Stimulated activated CD8-positive, alpha-beta memory T cell treated with anti-CD3 and anti-CD28 coated beads, Interleukin-4, amount 100 ng/mL, for 1 hour (primary cell): ENCODE measurements around the gene RASSF1.
A peak's percentile ranks its signal among the peaks of the same experiment; 100 is the strongest.

Experiments used
- DNase-seq, 2 donors: peaks; one replicate each; pipeline ENCODE4 v3.0.0-alpha.2; 2020; ENCODE audit warnings: low read depth in 2 of 2, low spot score in 1 of 2

Gene RASSF1

DNA sequence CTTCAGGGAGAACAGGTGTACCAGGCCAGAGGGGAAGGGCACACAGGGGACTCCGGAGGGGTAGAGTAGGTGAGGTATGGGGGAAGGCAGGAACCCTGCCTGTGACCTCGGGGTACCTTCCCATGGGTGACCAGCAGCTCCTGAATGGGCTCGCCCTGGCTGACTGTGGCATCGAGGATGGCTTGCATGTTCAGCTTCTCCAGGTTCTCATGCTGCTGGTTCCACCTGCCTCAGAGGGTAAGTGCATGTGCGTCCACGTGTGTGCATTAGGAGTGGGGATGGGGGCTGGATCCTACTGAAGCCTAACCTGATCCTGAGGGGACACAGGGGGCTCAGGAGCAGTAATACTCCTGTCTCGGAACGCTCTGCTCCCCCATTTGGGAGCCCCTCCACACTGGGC lies 4.4 kb upstream of the RASSF1 start:
- no peak for DNase-seq

DNA sequence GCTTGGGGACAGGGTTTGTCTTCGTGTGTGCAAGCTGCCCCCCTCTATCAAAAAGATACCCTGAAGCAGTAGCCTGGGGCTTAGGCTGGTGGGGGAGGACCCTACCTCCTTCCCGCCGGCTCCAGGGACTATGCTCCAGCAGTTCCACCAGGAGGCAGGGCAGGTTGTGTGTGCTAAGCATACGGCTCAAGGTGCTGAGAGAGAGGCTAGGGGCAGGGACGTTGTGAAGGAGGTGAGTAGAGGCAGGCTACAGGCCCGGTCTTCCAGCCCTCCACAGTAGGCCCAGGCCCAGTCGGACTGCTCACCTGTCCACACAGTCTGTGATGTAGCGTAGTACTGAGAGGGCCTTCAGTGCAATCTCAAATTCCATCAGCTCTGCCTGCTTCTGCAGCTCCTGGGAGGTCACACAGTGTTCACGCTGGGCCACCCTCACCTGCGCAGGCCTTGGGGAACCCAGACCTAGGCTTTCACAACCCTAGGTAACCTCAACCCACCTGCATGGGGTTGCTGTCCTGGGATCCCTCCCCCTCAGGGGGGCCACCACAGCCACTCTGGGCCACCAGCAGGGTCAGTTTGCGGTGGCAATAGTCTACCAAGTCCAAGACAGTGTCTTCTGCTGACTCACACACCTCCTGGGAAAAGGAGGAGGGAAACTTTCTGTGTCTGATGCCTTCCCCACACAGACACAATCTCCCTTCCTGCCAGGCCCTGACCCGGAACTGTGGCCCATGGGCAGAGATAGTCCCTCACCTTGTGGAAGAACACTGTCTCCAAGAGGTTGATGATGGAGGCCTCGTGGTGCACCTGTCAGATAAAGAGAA lies 2.4 kb upstream of the RASSF1 start:
- DNase-seq = no peak

DNA sequence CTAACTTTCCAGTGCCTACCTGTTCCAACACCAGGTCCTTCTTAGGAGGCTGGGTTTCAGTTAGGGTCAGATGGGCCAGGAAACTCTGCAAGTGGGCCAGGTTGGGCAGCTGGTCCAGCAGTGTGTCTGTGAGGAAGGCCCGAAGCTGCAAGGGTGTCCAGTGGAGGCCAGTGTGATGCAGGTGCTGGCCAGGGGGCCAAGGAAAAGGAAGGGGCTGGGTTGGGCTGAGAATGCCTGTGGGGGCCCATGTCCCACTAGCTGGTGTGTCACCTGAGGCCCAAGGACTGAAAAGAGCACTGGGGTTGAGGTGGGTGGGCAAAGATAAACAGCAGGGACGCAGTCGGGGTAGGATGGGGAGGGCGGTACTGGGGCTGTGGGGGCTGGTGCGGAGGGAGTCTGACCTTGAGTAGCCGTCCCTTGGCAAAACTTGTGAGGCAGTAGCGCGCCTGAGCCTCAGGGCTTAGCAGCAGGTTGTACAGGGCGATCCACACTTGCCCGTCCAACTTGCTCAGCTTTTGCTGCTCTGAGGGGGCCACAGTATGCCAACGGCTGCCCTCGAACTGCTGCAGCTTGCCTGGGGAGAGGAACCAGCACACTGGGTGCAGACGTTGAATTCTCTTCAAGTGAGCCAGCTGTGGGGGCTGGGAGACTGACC lies 1.5 kb upstream of the RASSF1 start:
- DNase-seq = no peak

DNA sequence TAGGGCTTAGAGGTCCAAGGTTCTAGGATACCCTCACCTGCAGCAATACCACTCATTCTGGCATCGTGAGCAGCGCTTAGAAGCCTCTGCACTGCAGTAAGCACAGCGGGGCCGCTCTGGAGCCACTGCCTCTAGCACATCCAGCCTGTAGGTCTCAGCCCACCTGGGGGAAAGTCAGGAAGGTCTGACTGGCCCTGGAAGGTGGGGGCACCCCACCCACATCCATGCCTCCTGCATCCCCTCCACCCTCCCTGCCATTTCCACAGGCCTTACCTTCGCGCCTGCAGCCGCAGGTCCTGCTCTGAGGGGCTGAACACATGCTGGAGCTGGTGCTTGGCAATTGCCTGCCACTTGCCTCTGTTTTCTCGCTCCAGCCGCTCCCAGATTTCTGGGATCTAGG lies 901 bp upstream of the RASSF1 start:
- no peak for DNase-seq

DNA sequence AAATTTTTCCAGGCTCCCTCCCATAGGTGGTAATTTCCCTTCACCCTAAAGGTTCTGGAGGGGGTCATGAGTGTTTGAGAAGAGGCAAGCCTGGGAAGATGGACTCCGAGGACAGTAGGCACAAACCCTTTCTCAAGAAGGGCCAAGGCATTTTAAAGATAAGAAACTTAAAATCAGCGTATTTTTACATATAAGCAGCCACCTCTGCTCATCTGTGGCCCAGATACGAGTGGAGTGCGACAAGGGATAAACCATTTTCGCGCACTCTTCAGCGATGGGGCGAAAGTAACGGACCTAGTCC lies 539 bp downstream of the RASSF1 start:
- no peak for DNase-seq

DNA sequence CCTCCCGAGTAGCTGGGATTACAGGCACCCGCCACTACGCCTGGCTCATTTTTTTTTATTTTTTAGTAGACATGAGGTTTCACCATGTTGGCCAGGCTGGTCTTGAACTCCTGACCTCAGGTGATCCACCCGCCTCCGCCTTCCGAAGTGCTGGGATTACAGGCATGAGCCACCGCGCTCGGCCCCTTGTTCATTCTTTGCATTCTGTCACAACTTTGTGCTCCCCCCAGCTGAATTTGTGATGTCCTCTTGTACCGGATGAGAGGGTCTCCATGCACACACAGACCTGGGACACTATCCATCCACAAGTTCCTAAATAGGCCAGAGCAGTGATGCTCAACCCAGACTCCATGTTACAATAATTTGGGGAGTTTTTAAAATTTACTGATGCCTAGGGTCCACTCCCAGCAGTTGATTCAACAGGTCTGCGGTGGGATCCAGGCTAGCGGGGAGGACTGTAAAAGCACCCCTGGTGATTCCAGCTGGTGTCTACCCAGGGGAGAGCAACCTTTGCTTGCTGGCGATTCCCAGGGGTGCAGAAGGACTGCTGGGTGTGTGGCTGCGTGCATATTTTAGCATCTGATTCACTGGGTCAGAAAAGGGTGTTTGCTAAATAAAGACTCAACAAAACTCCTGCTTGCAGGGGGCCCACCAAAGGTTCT lies 1.0 kb downstream of the RASSF1 start:
- no peak for DNase-seq

DNA sequence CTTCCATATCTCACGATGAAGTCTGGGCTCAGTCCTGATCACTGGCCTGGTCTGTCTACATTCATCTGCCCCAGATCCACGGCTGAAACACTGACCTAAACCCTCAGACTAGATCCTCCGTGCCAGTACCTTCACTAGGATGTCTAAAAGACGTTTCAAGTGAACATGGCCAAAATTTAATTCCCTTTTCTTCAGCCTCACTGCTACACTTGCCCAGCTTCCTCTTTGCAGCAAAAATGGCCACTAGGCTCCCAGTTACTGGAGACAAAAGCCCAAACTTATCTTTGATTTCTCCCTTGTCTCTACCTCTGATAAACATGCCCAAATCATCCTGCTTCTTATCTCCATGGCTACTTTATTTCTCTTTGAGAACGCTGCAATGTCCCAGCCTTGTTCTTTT lies 1.7 kb downstream of the RASSF1 start:
- no peak for DNase-seq

DNA sequence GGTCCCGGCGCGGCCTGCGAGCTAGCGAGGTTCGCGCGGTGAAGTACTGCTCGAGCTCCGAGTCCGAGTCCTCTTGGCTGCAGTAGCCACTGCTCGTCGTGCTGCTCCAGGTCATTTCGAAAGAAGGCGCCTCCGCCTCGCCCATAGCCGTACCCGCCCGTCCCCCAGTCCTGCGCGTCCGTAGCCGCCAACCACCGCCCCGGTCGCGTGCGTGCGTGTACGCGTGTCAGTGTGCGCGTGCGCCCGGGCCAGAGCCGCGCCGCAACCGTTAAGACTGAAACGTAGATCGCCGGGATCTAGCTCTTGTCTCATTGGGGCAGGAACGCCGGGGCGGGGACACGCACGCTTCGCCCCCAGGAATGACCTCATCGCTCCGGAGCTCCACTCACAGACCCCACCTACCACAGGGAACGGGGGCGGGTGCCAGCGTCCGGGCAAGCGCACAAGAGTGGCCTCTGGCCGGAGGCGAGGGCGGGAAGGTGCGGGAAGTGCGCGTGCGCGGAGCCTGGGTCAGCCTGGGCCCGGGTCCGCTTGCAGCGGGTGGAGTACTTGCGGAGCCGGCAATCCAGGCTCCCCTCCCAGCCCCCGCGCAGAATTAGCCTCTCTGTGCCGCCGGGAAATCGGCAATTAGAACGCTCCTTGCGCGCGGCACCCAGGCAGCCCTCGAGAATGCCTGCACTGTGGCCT lies 3.3 kb downstream of the RASSF1 start:
- DNase-seq = peak; percentile 77 to 81

DNA sequence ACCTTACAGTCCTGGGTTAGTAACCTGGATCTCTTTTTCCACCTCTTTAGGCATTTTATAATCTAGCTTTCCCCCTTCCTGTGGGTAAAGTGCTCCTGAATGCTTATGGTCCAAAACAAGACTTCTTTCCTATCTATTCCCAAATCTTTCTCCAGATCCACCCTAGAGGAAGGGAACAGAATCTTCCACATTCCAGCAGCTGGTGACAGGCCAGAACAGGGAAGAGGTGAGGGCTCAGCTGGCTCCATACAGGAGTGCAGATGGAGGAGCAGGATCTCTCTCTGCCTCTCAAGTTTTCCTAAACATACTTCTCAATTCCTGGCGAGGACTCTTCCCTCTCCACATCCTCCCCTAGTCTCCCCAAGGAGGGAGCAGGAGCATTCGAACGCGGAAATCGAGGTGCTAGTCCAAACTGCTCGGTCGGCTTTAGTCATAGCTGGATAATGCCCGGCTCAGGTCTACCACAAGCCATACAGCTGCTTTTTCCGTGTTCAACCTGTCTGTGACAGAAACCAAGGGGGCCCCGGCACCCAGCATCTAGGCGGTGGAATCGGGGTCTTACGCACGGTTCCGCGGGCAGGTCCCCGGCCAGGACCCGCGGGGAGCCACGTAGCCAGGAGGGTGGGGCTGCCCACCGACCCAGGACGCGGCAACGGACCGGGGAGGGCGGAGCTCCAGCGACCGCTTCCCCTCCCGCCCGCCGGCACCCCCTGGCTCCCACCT lies 4.0 kb downstream of the RASSF1 start:
- no peak for DNase-seq

DNA sequence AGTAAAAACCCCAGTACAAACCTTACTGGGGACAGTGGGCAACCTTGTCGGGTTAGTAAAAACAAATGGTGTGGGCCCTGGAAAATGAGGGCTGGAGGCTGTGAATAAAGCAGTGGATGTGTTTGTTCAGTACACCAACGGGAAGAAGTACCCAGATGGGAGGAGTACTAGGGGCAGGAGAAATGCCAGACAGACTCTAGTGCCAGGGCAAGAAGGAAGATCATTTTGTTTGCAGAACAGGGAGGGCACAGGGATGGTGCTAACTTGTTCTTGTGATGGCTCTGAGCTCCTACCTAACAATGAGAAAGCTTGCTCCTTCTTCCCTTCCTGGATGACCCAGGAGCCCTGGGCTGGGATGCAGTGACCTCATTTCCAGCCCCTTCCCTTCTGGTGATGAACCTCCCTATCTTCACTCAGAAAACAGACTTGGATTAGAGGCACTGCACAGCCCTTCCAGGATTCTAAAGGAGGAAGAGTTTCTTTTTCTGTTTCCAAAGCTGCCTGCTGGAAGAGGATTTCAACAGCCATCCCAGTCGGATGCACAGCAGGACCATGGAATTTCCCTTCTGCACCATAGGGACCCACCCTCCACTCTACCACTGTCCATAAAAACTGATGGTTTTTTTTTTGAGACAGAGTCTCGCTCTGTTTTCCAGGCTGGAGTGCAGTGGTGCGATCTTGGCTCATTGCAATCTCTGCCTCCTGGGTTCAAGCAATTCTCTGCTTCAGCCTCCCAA lies 6.1 kb downstream of the RASSF1 start:
- no peak for DNase-seq

DNA sequence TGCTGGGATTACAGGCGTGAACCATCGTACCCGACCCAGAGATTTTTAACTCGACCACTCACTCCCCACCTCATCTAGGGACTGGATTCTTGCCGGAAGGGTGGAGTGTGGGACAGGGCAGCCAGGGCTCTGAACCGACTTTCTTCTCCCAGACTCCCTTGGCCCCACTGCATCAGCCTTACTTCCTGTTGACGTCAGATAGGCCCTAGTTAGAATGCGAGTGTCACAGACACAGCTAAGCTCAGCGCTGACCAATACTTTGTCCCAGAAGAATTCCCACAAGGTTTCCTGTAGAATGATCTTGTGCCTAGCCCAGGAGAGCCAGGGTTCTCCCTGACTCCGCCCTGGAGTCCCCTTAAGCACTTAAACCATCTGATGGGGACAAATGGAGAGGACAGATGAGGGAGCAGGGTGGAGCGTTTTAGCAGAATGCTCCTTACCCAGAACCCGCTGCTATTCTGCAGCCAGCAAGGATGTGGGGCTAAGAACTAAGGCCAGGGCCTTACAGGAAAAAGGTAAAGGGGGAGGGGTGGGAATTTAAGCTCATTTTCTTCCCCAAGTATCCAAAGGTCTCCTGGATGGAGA lies 6.8 kb downstream of the RASSF1 start:
- DNase-seq = no peak

DNA sequence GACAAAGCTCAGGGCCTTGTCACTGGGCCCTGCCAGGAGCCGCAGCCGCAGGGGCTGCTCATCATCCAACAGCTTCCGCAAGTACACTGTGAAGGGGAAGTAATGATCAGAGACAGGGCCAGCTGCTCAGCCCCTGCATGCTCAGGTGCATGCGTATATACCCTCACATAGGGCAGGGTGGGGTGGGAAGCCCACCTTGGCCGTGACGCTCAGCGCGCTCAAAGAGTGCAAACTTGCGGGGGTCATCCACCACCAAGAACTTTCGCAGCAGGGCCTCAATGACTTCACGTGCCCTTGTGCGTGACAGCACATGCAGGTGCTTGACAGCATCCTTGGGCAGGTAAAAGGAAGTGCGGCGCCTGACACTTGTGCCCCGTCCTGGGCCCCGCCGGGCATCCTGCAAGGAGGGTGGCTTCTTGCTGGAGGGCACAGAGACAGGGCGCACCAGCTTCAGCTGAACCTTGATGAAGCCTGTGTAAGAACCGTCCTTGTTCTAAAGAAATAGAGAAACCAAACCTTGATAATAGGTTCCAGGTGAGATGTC lies 9.2 kb downstream of the RASSF1 start:
- no peak for DNase-seq

DNA sequence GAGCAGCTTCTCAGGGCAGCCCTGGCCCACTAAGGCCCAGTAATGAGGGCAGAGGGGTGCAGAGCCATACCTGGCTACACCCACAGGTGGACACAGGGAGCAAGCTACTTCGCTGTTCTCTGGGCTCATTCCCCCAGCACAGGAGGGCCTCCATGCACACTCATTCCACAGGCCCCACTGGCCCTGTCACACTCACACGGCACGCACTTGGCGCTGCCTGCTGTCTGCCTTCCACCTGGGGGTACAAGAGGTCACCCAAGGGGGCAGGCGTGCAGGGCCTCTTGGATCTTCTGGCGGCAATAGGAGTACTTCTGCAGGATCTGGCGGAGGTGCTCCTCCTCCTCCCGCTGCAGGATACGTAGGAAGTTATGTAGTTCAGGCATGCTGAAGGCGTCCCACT lies 10.3 kb downstream of the RASSF1 start:
- no peak for DNase-seq

DNA sequence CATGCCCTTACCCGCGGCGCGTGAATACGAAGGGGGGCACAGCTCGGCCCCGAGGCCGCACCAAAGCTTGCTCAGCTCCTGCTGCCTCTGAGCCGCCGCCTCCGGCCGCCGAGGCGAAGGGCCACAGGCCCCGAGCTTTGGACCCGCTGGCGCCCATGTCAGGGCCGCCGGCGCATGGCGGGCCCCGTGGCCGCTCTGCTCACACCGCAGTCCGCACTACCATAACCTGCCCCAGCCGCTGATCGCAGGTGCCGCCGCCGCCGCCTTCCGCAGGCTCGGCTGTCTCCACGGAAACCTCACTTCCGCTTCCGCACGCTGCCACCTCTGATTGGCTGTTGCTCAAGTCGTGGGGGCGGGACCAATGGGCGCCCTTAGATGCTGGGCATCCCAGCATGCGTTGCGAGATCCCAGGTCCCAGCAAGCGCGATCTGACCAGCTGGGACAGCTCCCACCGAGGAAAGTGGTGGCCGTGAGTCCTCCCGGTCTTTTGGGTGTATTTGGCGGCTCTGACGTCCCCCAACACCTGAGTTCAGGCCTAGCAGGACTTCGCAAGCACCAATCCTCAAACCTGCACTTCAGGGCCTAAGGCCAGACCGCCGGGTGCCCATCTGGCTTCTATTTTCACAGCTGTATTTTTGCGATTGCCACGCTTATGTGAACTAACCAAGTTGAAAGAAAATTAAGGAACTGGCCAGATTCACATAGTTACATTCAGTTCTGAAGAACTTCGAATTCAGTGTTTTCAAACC lies 12.5 kb downstream of the RASSF1 start, which contains the start of gene TUSC2:
Gene TUSC2 (minus strand): TSS at position 281 of the 749 bp plus-strand sequence. CDS start 124 bp downstream, at position 157.
- DNase-seq = peak; percentile 87 to 91

DNA sequence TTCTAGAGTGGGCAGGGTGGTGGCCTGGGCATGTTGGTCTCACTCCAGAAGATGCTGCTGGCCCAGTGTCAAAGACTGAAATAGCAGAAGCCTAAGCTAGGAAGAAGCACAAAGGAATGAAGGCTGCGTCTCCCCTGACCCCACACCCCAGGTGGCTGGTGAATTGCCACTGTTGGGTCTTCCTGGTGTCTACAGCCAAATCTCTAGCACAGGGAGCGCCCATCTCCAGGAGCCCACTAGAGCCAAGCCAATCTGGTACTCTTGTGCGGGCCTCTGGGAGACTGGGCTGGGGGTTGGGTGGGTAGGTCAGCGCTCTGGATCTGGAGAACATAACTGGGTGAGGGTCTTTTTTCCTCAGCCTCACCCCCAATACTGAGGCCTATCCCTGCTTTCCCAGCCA lies 13.5 kb downstream of the RASSF1 start:
- DNase-seq = no peak

DNA sequence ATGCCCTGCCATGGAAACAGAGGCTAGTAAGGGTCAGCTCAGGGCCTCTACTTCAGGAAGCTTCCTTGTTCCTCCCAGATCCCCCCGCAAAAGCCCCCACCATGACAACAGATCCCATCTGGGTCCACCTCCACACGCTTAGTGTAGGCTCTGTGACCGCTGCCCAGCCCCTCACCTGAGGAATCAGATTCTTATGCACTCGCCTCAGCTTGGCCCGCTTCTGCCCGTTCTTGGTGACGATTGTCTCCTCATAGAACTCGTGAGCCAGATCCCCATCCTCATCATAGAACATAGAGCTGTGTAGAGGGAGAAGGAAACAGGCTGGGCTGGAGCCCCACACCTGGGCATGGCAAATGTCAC lies 14.5 kb downstream of the RASSF1 start:
- DNase-seq = no peak

DNA sequence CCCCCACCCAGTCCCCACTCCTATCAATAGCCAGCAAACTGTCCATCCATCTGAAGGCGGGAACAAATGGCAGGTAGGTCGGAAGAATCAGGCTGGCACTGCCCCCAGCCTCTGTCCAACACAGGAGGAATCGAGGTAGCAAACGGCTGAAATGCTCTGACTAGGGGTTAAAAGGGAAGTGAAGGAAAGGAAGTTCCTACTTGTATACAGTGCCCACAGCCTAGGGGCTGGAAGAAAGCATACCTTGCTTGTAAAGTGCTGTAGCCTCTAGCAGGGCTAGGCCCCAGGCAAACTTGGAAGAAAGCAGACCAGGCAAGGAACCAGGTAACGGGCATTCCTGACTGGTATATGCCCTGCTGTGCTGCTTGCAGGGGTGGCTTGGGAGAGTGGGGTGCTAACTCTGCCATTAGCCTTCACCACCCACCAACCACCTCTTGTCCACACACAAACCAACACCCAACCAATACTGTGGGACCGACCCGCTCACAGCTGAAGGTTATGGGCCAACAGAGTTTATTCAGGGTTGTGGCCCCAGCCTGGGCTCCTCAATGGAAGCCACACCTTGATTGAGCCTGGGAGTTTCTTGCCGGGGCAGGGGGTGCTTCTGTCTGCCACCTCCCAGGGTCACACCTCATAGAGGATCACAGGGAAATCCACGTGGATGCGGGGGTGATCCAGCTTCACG lies 15.0 kb downstream of the RASSF1 start:
- no peak for DNase-seq

DNA sequence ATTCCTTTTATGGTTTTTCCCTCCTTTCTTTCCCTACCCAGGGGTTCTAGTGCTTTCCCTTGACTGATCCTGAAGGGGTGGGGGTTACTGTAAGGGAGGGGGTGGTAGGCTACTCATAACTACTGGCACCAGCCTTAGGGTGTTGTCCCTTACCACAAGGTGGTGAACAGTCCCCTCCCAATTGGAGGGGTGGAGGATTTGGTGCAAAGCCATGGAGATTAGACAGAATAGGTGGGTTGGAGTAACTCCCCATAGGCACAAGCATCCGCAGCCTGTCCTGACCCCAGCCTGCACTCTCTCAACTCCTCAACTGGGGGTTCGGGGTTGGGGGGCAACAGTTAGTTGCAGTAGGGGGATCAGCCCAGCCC lies 15.5 kb downstream of the RASSF1 start:
- DNase-seq = no peak
